Smooth muscle cell (in vitro differentiated cells): ENCODE data around the gene TCTN2. TPM values are rescaled to one million over a fixed set of nuclear protein-coding genes. Genes with fewer than 3 reads are reported as not detected.

Source experiments
- DNase-seq: peaks from one replicate; lab custom pipeline; 2025; ENCODE audit not compliant: unreplicated experiment; lab: John Stamatoyannopoulos, UW
- H2AFZ ChIP-seq: fragments of 200-600 bp; sonication (generic); 2 replicates; pipeline ENCODE4 v1.6.0; 2016; ENCODE audit warnings: antibody characterized with exemption, low read depth, mild to moderate bottlenecking
- H3F3A ChIP-seq: fragments of 200-600 bp; sonication (generic); 2 replicates; pipeline ENCODE4 v1.6.0; 2017; ENCODE audit warnings: antibody characterized with exemption, low read depth
- H3K27ac ChIP-seq: fragments of 200-600 bp; sonication (generic); 2 replicates; pipeline ENCODE4 v1.5.1; 2016; ENCODE audit warnings: low read depth, mild to moderate bottlenecking
- H3K27me3 ChIP-seq: fragments of 200-600 bp; sonication (generic); 2 replicates; pipeline ENCODE4 v1.6.1; 2016; ENCODE audit warnings: low read depth, mild to moderate bottlenecking
- H3K36me3 ChIP-seq: fragments of 200-600 bp; sonication (generic); 2 replicates; pipeline ENCODE4 v1.5.1; 2016; ENCODE audit warnings: low read depth
- H3K4me1 ChIP-seq: fragments of 200-600 bp; sonication (generic); 2 replicates; pipeline ENCODE4 v1.5.1; 2016; ENCODE audit warnings: low read depth
- H3K4me2 ChIP-seq: fragments of 200-600 bp; sonication (generic); 2 replicates; pipeline ENCODE4 v1.6.0; 2016; ENCODE audit warnings: mild to moderate bottlenecking
- H3K4me3 ChIP-seq: fragments of 200-600 bp; sonication (generic); 2 replicates; pipeline ENCODE4 v1.5.1; 2016; ENCODE audit warnings: mild to moderate bottlenecking
- H3K79me2 ChIP-seq: fragments of 200-600 bp; sonication (generic); 2 replicates; pipeline ENCODE4 v1.6.0; 2016; ENCODE audit warnings: low read depth, mild to moderate bottlenecking
- H3K9ac ChIP-seq: fragments of 200-600 bp; sonication (generic); 2 replicates; pipeline ENCODE4 v1.6.0; 2016; ENCODE audit warnings: low read depth
- H3K9me3 ChIP-seq: fragments of 200-600 bp; sonication (generic); replicated peaks from 2 replicates; pipeline ENCODE4 v1.5.1; 2016; ENCODE audit warnings: low read depth
- H4K20me1 ChIP-seq: fragments of 200-600 bp; sonication (generic); 2 replicates; pipeline ENCODE4 v1.6.0; 2016; ENCODE audit warnings: low read depth
- WGBS: methylation state at CpG from one replicate; pipeline ENCODE4 v1.1.7; 2016; ENCODE audit warnings: low lambda C conversion rate; 5-methylcytosine and 5-hydroxymethylcytosine counted together
- polyA plus RNA-seq: library from polyadenylated mRNA; unstranded; fragments of >200 nt; fragmentation: Nextera tagmentation; extraction: Ambion mirVana; gene quantifications from 2 replicates; pipeline ENCODE4 v1.2.1, GENCODE V29; 2016
- total RNA-seq: library from RNA; depleted of rRNA; stranded (reverse); fragments of >200 nt; gene quantifications from 2 replicates; pipeline ENCODE4 v1.2.3, GENCODE V29; 2014
- TF ChIP-seq, protein P1 (sequence below): fragments of 200-600 bp; sonication (generic); IDR thresholded peaks from 2 replicates; pipeline ENCODE4 v1.5.1; 2017; ENCODE audit warnings: borderline replicate concordance, mild to moderate bottlenecking, antibody characterized with exemption; ENCODE audit not compliant: insufficient read depth, poor library complexity, severe bottlenecking

Gene TCTN2
- total and polyA plus RNA-seq, 2 experiments from 2014 or later, result 2.8 to 11.5 TPM

DNA sequence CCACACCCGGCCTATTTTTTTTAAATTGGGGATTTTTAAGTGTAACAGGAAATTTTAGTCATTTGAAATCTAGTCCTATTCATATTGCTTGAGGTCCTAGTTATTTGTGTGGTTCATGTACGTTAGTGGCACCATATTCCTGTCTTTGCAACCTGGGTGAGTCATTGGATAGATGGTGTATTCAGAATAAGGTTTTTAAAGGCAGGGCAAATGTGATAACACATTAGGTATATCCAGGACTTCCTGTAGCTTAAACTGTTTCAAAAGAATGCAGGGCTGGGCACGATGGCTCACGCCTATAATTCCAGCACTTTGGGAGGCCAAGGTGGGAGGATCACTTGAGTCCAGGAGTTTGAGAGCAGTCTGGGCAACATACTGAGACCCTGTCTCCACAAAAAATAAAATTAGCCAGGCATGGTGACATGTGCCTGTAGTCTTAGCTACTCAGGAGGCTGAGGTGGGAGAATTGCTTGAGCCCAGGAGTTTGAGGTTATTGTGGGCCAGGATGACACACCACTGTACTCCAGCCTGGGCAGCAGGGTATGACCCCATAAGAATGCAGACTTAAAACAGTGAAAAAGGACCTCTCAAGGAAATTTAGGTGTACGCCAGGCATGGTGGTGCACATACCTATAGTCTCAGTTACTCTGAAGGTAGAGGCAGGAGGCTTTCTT lies 49.4 kb downstream of the TCTN2 start:
- H3K4me2 ChIP-seq, result no peak overlapping the region

DNA sequence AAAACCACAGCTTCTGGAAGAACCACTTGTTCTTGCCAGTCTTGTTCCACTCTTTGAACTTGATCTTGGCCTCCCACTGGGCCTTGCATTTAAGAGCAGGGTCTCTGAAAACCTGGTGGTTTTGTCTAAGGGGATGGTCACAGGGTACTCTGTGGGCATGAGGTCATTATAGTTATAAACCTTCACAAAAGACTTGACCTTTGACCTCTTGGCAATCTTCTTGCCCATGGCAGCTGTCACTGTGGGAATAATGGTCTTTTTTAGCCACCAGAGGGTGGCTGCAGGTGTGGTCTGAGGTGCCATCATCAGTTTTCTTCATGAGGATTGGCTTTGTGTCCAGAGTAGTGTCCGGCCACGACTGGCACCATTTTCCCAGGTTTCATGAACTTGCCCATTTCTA lies 50.3 kb downstream of the TCTN2 start:
- Histone ChIP-seq H3K4me2 (no peak overlapping the region), H3K9ac (no peak overlapping the region), H2AFZ (no peak overlapping the region), H3K27me3 (no peaks in the 10 kb centered on the region), H3K4me3 (no peak overlapping the region), H3K4me1 (no peaks in the 10 kb centered on the region), H3F3A (no peaks in the 10 kb centered on the region), H3K9me3 (no peaks in the 10 kb centered on the region), H3K79me2 (peaks cover 2% of the 10 kb centered on the region), H3K27ac (no peak overlapping the region), H3K36me3 (peaks cover 4% of the 10 kb centered on the region), H4K20me1 (no peaks in the 10 kb centered on the region)
- DNase-seq, result no peak
- WGBS, result 97% methylated on average over 2 of the region's 2 CpGs
- TF ChIP-seq, protein P1, sequence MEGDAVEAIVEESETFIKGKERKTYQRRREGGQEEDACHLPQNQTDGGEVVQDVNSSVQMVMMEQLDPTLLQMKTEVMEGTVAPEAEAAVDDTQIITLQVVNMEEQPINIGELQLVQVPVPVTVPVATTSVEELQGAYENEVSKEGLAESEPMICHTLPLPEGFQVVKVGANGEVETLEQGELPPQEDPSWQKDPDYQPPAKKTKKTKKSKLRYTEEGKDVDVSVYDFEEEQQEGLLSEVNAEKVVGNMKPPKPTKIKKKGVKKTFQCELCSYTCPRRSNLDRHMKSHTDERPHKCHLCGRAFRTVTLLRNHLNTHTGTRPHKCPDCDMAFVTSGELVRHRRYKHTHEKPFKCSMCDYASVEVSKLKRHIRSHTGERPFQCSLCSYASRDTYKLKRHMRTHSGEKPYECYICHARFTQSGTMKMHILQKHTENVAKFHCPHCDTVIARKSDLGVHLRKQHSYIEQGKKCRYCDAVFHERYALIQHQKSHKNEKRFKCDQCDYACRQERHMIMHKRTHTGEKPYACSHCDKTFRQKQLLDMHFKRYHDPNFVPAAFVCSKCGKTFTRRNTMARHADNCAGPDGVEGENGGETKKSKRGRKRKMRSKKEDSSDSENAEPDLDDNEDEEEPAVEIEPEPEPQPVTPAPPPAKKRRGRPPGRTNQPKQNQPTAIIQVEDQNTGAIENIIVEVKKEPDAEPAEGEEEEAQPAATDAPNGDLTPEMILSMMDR, result no peak

More for the DNA sequence above, 49.4 kb downstream of the TCTN2 start:
- no peaks in the 10 kb centered on the region for H3F3A ChIP-seq
- H3K9me3 ChIP-seq, result no peaks in the 10 kb centered on the region
- H2AFZ ChIP-seq, result no peak overlapping the region
- no peak for DNase-seq
- H3K79me2 ChIP-seq, result peaks cover 12% of the 10 kb centered on the region
- no peak overlapping the region for H3K9ac ChIP-seq
- WGBS, result 81% methylated on average over 5 of the region's 5 CpGs
- H3K4me3 ChIP-seq, result no peak overlapping the region
- H3K4me1 ChIP-seq, result no peaks in the 10 kb centered on the region
- H4K20me1 ChIP-seq, result no peaks in the 10 kb centered on the region
- no peaks in the 10 kb centered on the region for H3K36me3 ChIP-seq
- no peak overlapping the region for H3K27ac ChIP-seq
- TF ChIP-seq, protein P1, result no peak
- no peaks in the 10 kb centered on the region for H3K27me3 ChIP-seq

DNA sequence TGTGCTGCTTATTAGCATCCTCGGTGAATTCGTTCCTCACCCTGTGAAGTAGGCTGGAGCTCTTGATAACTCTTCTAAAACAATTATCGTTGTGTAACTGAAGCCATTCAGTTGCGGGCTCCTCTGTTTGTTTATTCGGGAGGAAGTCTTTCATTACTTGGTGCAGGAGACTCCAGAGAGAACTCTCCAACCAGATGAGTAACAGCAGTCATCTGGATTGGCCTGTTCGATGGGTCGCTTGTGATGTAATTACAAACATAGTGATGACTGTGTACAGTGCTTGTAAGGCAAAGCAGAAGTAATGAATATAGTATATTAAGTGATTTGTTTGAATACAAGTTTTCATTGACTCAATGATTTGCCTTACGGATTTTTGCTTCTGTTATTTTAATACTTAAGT lies 52.1 kb downstream of the TCTN2 start:
- TF ChIP-seq, protein P1, result no peak
- Histone ChIP-seq H3K27me3 (no peaks in the 10 kb centered on the region), H3K9me3 (no peaks in the 10 kb centered on the region), H3F3A (no peaks in the 10 kb centered on the region), H3K4me3 (no peak overlapping the region), H3K79me2 (no peaks in the 10 kb centered on the region), H3K4me1 (no peaks in the 10 kb centered on the region), H2AFZ (no peak overlapping the region), H3K27ac (no peak overlapping the region), H3K36me3 (peaks cover 12% of the 10 kb centered on the region), H3K9ac (no peak overlapping the region), H3K4me2 (no peak overlapping the region), H4K20me1 (no peaks in the 10 kb centered on the region)
- WGBS, result 92% methylated on average over 8 of the region's 8 CpGs
- no peak for DNase-seq

DNA sequence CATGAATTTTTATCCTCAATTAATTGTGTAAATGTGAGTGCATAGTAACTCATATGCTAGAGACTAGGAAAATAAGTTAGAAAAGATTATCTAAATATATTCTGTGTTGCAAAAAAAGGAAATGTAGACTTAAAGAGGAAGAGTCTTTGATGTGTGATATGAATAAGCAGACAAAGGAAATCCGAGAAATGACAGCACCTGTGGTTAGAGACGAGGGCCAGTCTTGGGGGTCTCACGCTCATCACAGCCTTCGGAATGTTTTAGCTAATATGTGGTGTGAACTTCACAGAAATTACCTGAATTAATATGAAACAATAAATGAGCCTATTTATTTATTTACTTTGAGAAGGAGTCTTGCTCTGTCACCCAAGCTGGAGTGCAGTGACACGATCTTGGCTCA lies 52.9 kb downstream of the TCTN2 start:
- Histone ChIP-seq H3K27ac (no peak overlapping the region), H4K20me1 (no peaks in the 10 kb centered on the region), H3K36me3 (peaks cover 12% of the 10 kb centered on the region), H3K9me3 (no peaks in the 10 kb centered on the region), H3K79me2 (no peaks in the 10 kb centered on the region), H3K4me1 (no peaks in the 10 kb centered on the region), H3K4me3 (no peak overlapping the region), H3K27me3 (no peaks in the 10 kb centered on the region), H3K9ac (no peak overlapping the region), H3F3A (no peaks in the 10 kb centered on the region), H2AFZ (no peak overlapping the region), H3K4me2 (no peak overlapping the region)
- TF ChIP-seq, protein P1, result no peak
- WGBS, result 98% methylated on average over 5 of the region's 5 CpGs
- DNase-seq, result no peak
